ENCODE measurements around the gene CFAP52. TPM values are rescaled to one million over a fixed set of nuclear protein-coding genes. Genes with fewer than 3 reads are reported as not detected.

The CFAP52 gene
- total and polyA plus RNA-seq, 2 of the 8 experiments (the other 6 are each of a cell fraction or from before 2014, with no cell fraction given): 0.11 TPM; not detected in 1

DNA sequence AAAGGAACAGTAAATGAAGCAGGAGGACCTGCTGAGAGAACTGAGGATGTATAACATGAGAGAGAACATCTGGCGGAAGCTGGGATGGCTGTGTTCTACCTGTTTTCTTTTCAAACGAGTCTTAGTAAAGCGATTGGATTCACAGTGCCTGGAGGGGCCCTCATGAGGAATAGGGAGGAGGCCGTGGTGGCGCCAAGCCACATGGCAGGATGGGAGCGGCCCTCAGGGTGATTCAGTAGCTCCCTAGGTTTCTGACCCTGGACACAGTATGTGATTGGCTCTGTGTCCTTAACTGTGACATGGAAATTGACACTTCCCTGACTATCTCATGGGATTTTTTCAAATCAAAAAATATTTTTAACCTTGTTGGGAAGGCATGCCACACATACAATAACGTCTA lies 101.0 kb downstream of the CFAP52 start:
- Histone ChIP-seq H3K4me2 (ENCODE audit: insufficient read depth in 1 of 2, low read depth in 2 of 2, low read length in 2 of 2) (no peak overlapping the region), H4K91ac (replicated peaks; ENCODE audit: insufficient read length, low read length) (no peak overlapping the region), H4K8ac (ENCODE audit: extremely low read depth, insufficient read depth, low read length) (no peak overlapping the region), H2BK15ac (ENCODE audit: low read length) (no peak overlapping the region), H3K4me3 (ENCODE audit: extremely low read depth in 1 of 4, insufficient read depth in 2 of 4, low read depth in 3 of 4, low read length in 4 of 4) (no peak overlapping the region), H3K27me3 (replicated peaks in 1 of 4; ENCODE audit: control insufficient read depth in 3 of 4, extremely low read depth in 1 of 4, insufficient read depth in 3 of 4, low read length in 3 of 4) (no peaks in the 10 kb centered on the region), H2BK120ac (replicated peaks; ENCODE audit: low read depth, low read length) (no peak overlapping the region), H3K14ac (ENCODE audit: insufficient read length) (no peak overlapping the region), H2AK5ac (ENCODE audit: low read depth, low read length) (no peak overlapping the region), H3K36me3 (ENCODE audit: control insufficient read depth in 2 of 4, insufficient read depth in 4 of 4, low read length in 3 of 4) (peaks cover 0 to 14% (median 6%) of the 10 kb centered on the region in 4 experiments; a peak in 4 of 8 replicates), H2BK5ac (ENCODE audit: low read depth, low read length) (no peak overlapping the region), H3K79me1 (ENCODE audit: low read depth, low read length) (no peaks in the 10 kb centered on the region), H3K9me3 (ENCODE audit: insufficient read depth in 2 of 2, low read depth in 1 of 2, low read length in 1 of 2) (peaks cover 7 to 11% of the 10 kb centered on the region in 2 experiments), H3K79me2 (ENCODE audit: control insufficient read depth in 1 of 2, insufficient read depth in 2 of 2, low read length in 2 of 2) (no peaks in the 10 kb centered on the region), H3K56ac (replicated peaks; ENCODE audit: insufficient read length, low read depth, low read length) (no peak overlapping the region), H4K5ac (ENCODE audit: insufficient read length, low read depth, low read length) (no peak overlapping the region), H3K9ac (replicated peaks in 1 of 4; ENCODE audit: extremely low read depth in 1 of 4, low read depth in 3 of 4, low read length in 3 of 4) (no peak overlapping the region), H3K4me1 (replicated peaks in 1 of 4; ENCODE audit: control insufficient read depth in 3 of 4, insufficient read depth in 4 of 4, low read length in 3 of 4) (no peaks in the 10 kb centered on the region), H2AFZ (ENCODE audit: low read length) (no peak overlapping the region), H2BK20ac (ENCODE audit: low read length) (no peak overlapping the region), H3K23ac (ENCODE audit: insufficient read length) (no peak overlapping the region), H3K23me2 (ENCODE audit: low read depth, low read length) (no peaks in the 10 kb centered on the region; the same call in 1 of the 2 replicates), H3K18ac (ENCODE audit: extremely low read depth, low read length) (no peak overlapping the region), H4K20me1 (replicated peaks in 1 of 2; ENCODE audit: control insufficient read depth in 1 of 2, insufficient read depth in 2 of 2, low read length in 2 of 2) (peaks cover 0 to 3% of the 10 kb centered on the region in 2 experiments), H3K4ac (replicated peaks; ENCODE audit: insufficient read length, low read depth, low read length) (no peak overlapping the region), H2BK12ac (ENCODE audit: low read depth, low read length) (no peak overlapping the region), H3K27ac (ENCODE audit: low read depth, low read length) (no peak overlapping the region)
- no peak for DNase-seq (ENCODE audit: low read depth in 1 of 2, low spot score in 2 of 2)
- no peak for FAIRE-seq
- ChIA-PET POLR2A (ENCODE audit: partially characterized antibody) (no interaction called here), CTCF (ENCODE audit: partially characterized antibody) (interaction anchor here (0.7 to 5.0 kb wide), 5 partner anchors 10 to 100 kb away, joined by 3 to 45 read pairs (median 10); partner anchors contain the start of genes CFAP52 and STX8)
- 89% methylated on average over 7 of the region's 7 CpGs; no CpG with 5 or more reads in 1 of the 2 experiments for WGBS, 2 experiments (ENCODE audit: extremely low coverage in 1 of 2, insufficient coverage in 1 of 2, insufficient read length in 1 of 2, insufficient replicate concordance in 2 of 2, low coverage in 1 of 2, low lambda C conversion rate in 2 of 2, missing lambda C conversion rate in 1 of 2)
- no peak for TF ChIP-seq KDM1A (IDR thresholded peaks at IDR 0.05; ENCODE audit: borderline replicate concordance, low read length)
- no peak for TF ChIP-seq NRF1 (IDR thresholded peaks at IDR 0.05; ENCODE audit: low read depth, low read length)
- no peak for TF ChIP-seq SAP30 (IDR thresholded peaks at IDR 0.05; ENCODE audit: insufficient read depth, insufficient replicate concordance, low read length)
- TF ChIP-seq POLR2A (IDR thresholded peaks at IDR 0.05; ENCODE audit: control extremely low read depth in 1 of 2, low read depth in 2 of 2, low read length in 2 of 2): no peak
- TF ChIP-seq MAX (IDR thresholded peaks at IDR 0.05): no peak
- no peak for TF ChIP-seq BRCA1 (IDR thresholded peaks at IDR 0.05; ENCODE audit: low read depth, low read length)
- TF ChIP-seq RNF2 (IDR thresholded peaks at IDR 0.05; ENCODE audit: borderline replicate concordance, low read depth, low read length, missing control alignments, poor library complexity, severe bottlenecking): no peak
- no peak for TF ChIP-seq GABPA (IDR thresholded peaks at IDR 0.05; ENCODE audit: borderline replicate concordance, insufficient read depth, low read length)
- TF ChIP-seq SIN3A (conservative IDR thresholded peaks at IDR 0.05 in 1 of 2, IDR thresholded peaks at IDR 0.05 in 1 of 2; ENCODE audit: low read depth in 1 of 2, low read length in 2 of 2): no peak
- TF ChIP-seq TEAD4 (IDR thresholded peaks at IDR 0.05; ENCODE audit: low read depth, low read length): no peak
- TF ChIP-seq JUN (IDR thresholded peaks at IDR 0.05; ENCODE audit: low read depth, low read length): no peak
- no peak for TF ChIP-seq EP300 (IDR thresholded peaks at IDR 0.05; ENCODE audit: borderline replicate concordance in 1 of 2, low read depth in 2 of 2, low read length in 2 of 2)
- no peak for TF ChIP-seq SP1 (IDR thresholded peaks at IDR 0.05; ENCODE audit: low read depth, low read length)
- TF ChIP-seq POU5F1 (IDR thresholded peaks at IDR 0.05; ENCODE audit: low read depth, low read length): no peak

Measured in H1 (cell line).